BE2C (cell line): ENCODE measurements around the gene IL19.

Source experiments
- DNase-seq: peaks from one replicate; pipeline ENCODE4 v3.0.0-alpha.2; 2020
- H3K27me3 ChIP-seq: fragments of 250-450 bp; sonication (Bioruptor Pico); 2 replicates; pipeline ENCODE4 v1.5.1; 2020; ENCODE audit warnings: mild to moderate bottlenecking
- H3K36me3 ChIP-seq: fragments of 250-450 bp; sonication (Bioruptor Pico); 2 replicates; pipeline ENCODE4 v1.5.1; 2020; ENCODE audit warnings: mild to moderate bottlenecking
- H3K4me1 ChIP-seq: fragments of 250-450 bp; sonication (Bioruptor Pico); 2 replicates; pipeline ENCODE4 v1.5.1; 2020
- H3K4me3 ChIP-seq: 2 replicates; pipeline ENCODE4 v1.5.1; 2011; ENCODE audit warnings: low read depth, low read length
- H3K9me3 ChIP-seq: fragments of 250-450 bp; sonication (Bioruptor Pico); 2 replicates; pipeline ENCODE4 v1.5.1; 2020
- TF ChIP-seq, protein P1 (sequence below): IDR thresholded peaks from 2 replicates; pipeline ENCODE4 v1.5.1; 2012; ENCODE audit warnings: mild to moderate bottlenecking, low read depth, low read length

IL19 gene

DNA sequence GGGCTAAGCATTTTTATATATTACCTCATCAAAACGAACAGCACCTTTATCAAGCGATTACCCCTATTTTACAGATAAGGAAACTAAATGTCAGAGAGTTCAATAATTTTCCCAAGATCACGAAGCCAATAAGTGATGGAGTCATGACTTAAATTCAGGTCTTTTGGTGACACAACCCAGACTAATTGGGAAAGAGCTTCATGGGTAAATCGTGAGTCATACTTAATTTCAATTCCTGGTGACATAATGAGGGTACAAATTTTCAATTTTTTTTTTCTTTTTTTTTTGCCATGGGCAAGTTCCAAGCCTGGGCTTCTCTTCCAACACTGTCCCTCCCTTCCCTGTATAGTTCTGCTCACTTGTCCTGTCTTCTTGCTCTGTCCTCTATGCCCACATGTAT is 31.8 kb downstream of the IL19 start:
- Histone ChIP-seq H3K4me3 (no peak overlapping the region), H3K27me3 (no peaks in the 10 kb centered on the region), H3K4me1 (peaks cover 32% of the 10 kb centered on the region), H3K9me3 (no peaks in the 10 kb centered on the region), H3K36me3 (no peaks in the 10 kb centered on the region)
- no peak for DNase-seq
- TF ChIP-seq, protein P1, sequence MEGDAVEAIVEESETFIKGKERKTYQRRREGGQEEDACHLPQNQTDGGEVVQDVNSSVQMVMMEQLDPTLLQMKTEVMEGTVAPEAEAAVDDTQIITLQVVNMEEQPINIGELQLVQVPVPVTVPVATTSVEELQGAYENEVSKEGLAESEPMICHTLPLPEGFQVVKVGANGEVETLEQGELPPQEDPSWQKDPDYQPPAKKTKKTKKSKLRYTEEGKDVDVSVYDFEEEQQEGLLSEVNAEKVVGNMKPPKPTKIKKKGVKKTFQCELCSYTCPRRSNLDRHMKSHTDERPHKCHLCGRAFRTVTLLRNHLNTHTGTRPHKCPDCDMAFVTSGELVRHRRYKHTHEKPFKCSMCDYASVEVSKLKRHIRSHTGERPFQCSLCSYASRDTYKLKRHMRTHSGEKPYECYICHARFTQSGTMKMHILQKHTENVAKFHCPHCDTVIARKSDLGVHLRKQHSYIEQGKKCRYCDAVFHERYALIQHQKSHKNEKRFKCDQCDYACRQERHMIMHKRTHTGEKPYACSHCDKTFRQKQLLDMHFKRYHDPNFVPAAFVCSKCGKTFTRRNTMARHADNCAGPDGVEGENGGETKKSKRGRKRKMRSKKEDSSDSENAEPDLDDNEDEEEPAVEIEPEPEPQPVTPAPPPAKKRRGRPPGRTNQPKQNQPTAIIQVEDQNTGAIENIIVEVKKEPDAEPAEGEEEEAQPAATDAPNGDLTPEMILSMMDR, result no peak

DNA sequence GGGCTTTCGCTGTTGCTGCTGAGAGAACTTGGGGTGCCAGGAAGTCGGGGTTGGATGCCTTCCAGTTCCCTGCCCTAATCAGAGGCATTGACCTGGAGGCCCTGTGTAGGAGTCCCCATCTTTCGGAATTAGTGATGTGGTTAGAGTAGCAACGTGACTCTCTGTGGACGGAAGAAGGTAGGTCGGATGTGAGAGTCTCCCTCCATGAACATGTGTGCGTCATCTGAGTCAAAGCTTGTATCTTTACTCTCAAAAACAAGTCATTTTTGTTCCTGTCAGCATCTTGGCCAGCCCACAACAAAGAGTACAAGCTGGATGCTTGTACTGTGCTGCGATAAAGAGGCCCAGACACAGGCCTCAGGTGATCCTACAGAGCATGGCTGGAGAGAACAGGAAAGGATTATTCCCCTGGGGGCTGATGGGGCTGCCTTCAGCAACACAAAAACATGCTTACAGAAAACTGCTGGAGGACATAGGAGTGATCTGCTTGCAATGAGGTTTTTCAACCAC is 32.7 kb downstream of the IL19 start:
- Histone ChIP-seq H3K36me3 (no peaks in the 10 kb centered on the region), H3K4me3 (no peak overlapping the region), H3K4me1 (peaks cover 32% of the 10 kb centered on the region), H3K9me3 (no peaks in the 10 kb centered on the region), H3K27me3 (no peaks in the 10 kb centered on the region)
- TF ChIP-seq, protein P1, result no peak
- DNase-seq, result peak; percentile 69

DNA sequence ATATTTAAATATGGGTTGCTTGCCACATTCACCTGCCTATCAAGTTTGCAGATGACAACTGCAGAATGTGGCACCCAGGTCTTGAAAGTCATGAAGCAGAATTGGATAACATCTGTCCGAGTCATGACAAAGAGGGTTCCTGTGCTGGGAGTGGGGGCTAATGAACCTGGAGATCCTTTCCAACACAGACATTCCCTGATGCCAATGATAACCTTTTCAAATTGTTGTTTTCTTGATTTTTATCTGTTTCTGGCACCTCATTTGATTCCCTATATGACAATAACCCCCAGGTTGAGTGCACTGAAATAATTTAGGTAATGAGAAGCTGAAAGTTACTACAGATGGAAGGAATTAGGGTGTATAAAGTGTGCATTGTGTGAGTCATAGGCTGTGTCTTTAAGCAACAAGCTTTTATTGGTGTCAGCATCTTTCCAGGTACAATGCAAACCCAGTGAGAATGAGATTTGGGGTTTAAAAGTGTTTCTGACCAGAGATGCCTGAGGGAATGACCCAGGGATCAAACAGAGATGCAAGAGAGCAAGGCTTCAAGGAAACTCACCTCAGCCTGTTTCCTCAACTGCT is 33.7 kb downstream of the IL19 start:
- H3K36me3 ChIP-seq, result no peaks in the 10 kb centered on the region
- H3K4me3 ChIP-seq, result no peak overlapping the region
- peaks cover 32% of the 10 kb centered on the region for H3K4me1 ChIP-seq
- no peaks in the 10 kb centered on the region for H3K9me3 ChIP-seq
- TF ChIP-seq, protein P1, result no peak
- no peaks in the 10 kb centered on the region for H3K27me3 ChIP-seq
- no peak for DNase-seq

DNA sequence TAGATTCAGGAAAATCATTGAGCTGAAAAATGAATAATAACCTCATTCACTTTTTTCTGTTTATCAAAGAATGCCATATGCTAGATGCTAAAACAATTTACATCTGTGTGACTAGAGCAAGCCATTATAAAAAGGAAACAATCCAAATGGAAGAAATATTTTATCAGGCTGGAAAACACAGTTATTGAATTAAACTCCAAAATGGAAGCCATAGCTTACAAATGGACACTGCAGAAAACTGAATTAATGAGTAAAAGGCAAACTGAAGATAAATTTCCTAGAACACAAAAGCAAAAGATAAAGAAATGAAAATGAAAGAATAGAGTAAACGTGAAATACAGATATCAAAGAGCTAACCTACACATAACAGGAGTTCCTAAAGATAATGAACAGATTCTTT is 34.8 kb downstream of the IL19 start:
- H3K9me3 ChIP-seq, result no peaks in the 10 kb centered on the region
- no peak overlapping the region for H3K4me3 ChIP-seq
- no peaks in the 10 kb centered on the region for H3K36me3 ChIP-seq
- H3K27me3 ChIP-seq, result no peaks in the 10 kb centered on the region
- peaks cover 32% of the 10 kb centered on the region for H3K4me1 ChIP-seq
- TF ChIP-seq, protein P1, result no peak
- no peak for DNase-seq

DNA sequence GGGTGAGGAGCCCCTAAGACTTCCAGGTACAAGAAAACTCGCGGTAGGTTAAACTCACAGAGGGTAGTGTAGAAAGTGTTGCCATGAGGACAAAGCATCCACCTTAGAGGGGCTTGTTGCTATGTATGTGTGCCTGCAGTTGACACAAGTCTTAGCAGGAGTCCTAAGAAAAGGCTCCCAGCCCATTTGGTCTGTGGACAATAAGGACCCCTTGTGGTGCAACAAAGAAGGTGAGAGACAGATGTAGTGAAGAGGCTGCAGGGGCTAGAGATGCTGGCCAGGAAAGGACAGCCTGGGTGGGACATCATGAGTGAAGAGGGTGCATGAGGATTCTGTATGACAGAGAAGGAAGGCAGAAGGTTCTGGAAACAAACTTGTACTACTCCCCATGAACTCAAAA is 38.0 kb downstream of the IL19 start:
- peaks cover 21% of the 10 kb centered on the region for H3K4me1 ChIP-seq
- no peaks in the 10 kb centered on the region for H3K9me3 ChIP-seq
- peak; percentile 33 for DNase-seq
- no peaks in the 10 kb centered on the region for H3K36me3 ChIP-seq
- TF ChIP-seq, protein P1, result peak; percentile 67
- H3K27me3 ChIP-seq, result no peaks in the 10 kb centered on the region
- no peak overlapping the region for H3K4me3 ChIP-seq

DNA sequence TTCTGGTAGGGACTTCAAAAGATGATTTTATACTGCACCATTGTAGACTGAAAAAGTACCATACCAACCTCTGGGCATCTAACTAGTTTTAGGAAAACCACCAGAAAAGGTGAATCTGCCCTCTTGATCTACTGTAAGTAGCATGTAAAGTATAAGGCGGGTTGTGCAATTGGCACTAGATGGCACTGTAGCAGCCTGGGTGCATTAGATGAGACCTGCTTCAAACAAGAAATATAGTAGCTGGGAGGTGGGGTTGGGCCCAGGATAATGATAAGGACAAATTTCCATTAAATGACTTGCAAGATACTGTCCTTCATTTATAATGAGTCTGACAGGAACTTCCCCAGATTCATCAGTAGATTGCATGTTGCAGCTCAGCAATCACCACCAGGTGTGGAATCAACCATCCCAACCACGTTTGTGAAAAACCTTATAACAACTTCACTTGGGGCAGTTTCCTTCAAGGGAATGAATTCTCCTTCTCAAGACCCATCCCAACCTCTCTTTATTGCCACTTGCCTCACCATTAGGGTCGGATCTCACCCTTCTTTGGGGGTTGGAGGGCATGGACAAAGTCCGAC is 39.0 kb downstream of the IL19 start:
- Histone ChIP-seq H3K4me3 (no peak overlapping the region), H3K9me3 (no peaks in the 10 kb centered on the region), H3K4me1 (peaks cover 17% of the 10 kb centered on the region), H3K27me3 (no peaks in the 10 kb centered on the region), H3K36me3 (no peaks in the 10 kb centered on the region)
- TF ChIP-seq, protein P1, result peak; percentile 69
- DNase-seq, result peak; percentile 34
